ENCODE results near the gene GPC6.

DNA sequence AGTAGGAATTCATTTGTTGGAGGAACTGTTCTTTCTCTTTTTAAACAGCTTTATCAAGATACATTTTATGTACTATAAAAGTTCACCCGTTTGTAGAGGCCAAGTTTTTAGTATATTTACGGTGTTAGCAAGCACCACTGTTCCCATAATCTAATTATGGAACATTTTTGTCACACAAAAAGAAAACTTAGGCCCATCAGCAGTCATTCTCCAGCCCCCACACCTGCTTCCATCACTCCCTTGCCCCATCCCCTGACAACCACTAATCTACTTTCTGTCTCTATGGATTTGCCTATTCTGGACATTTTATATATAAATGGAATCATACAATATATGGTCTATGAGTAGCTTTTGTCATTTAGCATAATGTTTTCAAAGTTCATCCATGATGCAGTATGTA, 787.9 kb downstream of the GPC6 start:
- TF ChIP-seq, protein P1, sequence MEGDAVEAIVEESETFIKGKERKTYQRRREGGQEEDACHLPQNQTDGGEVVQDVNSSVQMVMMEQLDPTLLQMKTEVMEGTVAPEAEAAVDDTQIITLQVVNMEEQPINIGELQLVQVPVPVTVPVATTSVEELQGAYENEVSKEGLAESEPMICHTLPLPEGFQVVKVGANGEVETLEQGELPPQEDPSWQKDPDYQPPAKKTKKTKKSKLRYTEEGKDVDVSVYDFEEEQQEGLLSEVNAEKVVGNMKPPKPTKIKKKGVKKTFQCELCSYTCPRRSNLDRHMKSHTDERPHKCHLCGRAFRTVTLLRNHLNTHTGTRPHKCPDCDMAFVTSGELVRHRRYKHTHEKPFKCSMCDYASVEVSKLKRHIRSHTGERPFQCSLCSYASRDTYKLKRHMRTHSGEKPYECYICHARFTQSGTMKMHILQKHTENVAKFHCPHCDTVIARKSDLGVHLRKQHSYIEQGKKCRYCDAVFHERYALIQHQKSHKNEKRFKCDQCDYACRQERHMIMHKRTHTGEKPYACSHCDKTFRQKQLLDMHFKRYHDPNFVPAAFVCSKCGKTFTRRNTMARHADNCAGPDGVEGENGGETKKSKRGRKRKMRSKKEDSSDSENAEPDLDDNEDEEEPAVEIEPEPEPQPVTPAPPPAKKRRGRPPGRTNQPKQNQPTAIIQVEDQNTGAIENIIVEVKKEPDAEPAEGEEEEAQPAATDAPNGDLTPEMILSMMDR (IDR thresholded peaks at IDR 0.05) = no peak
- no peak for TF ChIP-seq EZH2 (IDR thresholded peaks at IDR 0.05; ENCODE audit: borderline replicate concordance, insufficient read depth, low read depth, low read length, poor library complexity, severe bottlenecking)

Measured in B cell (primary cell).